Adrenal gland (tissue), 5 donors: ENCODE results near the gene RPS6KL1.

Experiments used
- POLR2A ChIP-seq, 2 donors: fragments of 450-650 bp; IDR thresholded peaks; one replicate each; pipeline ENCODE4 v1.6.1; 2017; ENCODE audit warnings: antibody characterized with exemption in 2 of 2, mild to moderate bottlenecking in 2 of 2, moderate library complexity in 1 of 2
- TF ChIP-seq, protein P1 (sequence below), 6 experiments: fragments of 450-650 bp in 4 of 6; fragments of 200-600 bp in 2 of 6; sonication (generic) in 1 of 6; IDR thresholded peaks; 1 replicate in 5 of 6; 2 replicates in 1 of 6; pipeline versions ENCODE4 v1.5.1 to v1.8.0; 2016 to 2021; ENCODE audit warnings: antibody characterized with exemption in 6 of 6, mild to moderate bottlenecking in 2 of 6, moderate library complexity in 1 of 6
- donor health status: DM: no; HTN: no; CAD: no.

DNA sequence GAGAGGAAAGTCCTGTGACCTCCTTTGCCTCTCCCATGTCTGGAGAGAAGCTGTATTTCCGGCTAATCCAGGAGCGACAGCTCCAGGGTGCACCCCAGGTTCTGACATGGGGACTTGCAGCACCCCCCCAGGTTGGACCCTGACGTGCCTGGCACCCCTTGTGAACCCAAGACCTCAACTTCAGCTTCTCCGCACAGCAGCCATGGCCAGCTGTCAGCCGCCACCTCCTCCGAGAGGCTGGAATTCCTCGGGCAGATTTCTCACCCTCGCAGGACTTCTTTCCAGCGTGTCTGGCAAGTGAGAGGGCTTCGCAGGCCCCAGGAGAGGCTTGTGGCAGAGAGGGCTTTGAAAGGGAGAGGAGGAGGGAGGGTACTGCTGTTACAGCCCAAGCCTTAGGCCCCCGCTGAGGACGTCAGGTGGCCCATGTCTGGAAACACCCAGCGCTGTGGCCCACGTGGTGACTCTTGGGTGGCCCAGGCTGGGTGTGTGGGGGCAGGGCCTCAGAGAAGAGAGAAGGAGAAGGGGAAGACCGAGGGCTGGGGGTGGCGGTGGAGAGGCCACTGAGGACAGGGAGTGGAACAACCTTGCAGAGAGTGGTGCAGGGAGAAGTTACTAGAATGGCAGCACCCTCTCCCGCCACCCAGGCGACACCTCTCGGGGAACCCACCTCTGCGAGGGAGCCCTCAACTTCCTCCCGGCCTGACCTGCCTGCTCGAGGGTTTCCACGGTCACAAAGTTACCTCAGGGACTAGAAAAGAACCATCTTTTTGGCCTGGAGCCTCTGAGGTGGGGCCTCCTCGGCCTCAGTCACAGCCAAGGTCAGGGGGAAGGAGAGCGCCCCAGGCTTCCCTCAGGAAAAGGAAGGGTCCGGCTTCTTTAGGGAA, 11.7 kb upstream of the RPS6KL1 start:
- no peak for TF ChIP-seq POLR2A (IDR thresholded peaks at IDR 0.05)
- TF ChIP-seq, protein P1, sequence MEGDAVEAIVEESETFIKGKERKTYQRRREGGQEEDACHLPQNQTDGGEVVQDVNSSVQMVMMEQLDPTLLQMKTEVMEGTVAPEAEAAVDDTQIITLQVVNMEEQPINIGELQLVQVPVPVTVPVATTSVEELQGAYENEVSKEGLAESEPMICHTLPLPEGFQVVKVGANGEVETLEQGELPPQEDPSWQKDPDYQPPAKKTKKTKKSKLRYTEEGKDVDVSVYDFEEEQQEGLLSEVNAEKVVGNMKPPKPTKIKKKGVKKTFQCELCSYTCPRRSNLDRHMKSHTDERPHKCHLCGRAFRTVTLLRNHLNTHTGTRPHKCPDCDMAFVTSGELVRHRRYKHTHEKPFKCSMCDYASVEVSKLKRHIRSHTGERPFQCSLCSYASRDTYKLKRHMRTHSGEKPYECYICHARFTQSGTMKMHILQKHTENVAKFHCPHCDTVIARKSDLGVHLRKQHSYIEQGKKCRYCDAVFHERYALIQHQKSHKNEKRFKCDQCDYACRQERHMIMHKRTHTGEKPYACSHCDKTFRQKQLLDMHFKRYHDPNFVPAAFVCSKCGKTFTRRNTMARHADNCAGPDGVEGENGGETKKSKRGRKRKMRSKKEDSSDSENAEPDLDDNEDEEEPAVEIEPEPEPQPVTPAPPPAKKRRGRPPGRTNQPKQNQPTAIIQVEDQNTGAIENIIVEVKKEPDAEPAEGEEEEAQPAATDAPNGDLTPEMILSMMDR (IDR thresholded peaks at IDR 0.05), result no peak
